Islet precursor cell (in vitro differentiated cells): Measurements from ENCODE around the gene TOGARAM2.

Experiments
- DNase-seq: peaks from one replicate; pipeline ENCODE4 v3.0.0-alpha.2; 2018

The TOGARAM2 gene

GRCh38 chr2:29000481-29000880 lies 19.4 kb downstream of the TOGARAM2 start:
- no peak for DNase-seq

- DNase-seq, result no peak
Observed at GRCh38 chr2:29000956-29001355, 19.9 kb downstream of the TOGARAM2 start.

DNA sequence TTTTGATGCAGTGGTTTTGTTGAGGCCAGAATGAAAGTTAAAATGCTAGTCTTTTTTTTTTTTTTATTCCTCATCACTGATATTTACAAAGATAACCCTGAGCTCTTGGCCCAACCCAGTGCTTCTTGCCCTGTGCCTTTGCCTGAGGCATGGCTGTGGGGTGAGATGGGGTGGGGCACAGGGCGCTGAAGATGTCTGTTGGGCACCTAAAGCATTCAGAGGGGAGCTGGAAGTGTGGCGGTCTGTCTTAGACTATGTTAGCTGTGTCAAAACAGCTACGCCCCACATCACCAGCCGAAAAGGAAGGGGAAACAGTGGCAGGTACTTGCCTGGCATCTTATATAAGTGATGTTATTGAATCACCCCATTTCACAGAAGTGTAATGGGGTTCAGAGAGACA lies 20.7 kb downstream of the TOGARAM2 start:
- DNase-seq, result no peak

- no peak for DNase-seq
Observed at GRCh38 chr2:29004755-29005154, 23.7 kb downstream of the TOGARAM2 start.

GRCh38 chr2:29005331-29005730 lies 24.2 kb downstream of the TOGARAM2 start:
- no peak for DNase-seq

- DNase-seq, result no peak
Observed at GRCh38 chr2:29006092-29006979, 25.2 kb downstream of the TOGARAM2 start.

GRCh38 chr2:29006980-29007301 lies 25.8 kb downstream of the TOGARAM2 start:
- DNase-seq, result no peak

DNA sequence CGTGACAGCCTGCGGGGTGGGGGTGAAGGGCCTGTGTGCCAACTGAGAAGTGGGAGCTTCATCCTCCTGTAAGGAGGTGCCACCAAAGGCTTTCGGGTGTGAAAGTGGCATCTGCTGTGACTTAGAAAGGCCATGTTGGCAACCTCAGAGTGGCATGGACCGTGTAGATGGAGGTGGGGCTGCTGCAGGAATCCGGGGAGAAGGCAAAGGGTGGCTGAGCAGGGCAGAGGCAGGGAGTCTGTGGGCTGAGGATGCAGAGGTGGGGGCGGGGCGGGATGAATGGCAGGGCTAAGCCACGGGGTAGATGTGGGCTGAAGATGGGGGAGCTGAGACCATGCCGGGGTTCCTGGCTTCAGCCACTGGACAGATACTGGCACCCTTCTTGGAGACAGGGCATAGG lies 28.2 kb downstream of the TOGARAM2 start:
- DNase-seq, result no peak

- no peak for DNase-seq
Observed at GRCh38 chr2:29009711-29010677, 28.9 kb downstream of the TOGARAM2 start.

GRCh38 chr2:29010946-29011345 lies 29.8 kb downstream of the TOGARAM2 start:
- peak; percentile 73 for DNase-seq

DNA sequence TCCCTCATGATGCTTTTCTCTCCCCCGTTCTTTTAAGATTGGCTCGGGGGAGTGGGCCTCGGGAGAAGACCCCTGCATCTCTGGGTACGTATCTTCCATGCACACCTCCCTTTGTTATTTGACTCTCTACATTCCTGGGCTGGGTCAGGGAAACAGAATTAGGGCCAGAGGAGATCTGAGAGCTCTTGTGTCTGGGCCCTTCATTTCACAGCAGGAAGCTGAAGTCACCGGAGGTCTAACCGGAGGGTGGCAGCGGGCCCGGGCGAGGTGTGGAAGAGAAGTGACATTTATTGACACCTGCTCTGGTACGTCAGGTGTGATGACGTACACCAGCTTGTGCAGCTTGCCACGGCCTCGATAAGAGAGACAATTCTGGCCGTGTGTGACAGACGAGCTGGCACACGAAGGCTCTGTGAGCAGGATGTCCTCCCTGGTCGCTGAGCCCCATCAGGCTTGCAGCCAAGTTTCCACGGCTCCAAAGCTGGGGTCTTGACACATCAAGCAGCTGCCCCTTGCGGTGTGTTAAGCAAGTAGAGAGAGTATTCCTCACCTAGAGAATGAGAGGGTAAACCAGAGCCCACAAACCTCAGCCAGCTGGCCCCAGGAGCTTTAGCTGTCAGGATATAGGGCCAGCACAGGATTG lies 30.4 kb downstream of the TOGARAM2 start:
- no peak for DNase-seq

- no peak for DNase-seq
Observed at GRCh38 chr2:29012211-29012681, 31.1 kb downstream of the TOGARAM2 start.

DNA sequence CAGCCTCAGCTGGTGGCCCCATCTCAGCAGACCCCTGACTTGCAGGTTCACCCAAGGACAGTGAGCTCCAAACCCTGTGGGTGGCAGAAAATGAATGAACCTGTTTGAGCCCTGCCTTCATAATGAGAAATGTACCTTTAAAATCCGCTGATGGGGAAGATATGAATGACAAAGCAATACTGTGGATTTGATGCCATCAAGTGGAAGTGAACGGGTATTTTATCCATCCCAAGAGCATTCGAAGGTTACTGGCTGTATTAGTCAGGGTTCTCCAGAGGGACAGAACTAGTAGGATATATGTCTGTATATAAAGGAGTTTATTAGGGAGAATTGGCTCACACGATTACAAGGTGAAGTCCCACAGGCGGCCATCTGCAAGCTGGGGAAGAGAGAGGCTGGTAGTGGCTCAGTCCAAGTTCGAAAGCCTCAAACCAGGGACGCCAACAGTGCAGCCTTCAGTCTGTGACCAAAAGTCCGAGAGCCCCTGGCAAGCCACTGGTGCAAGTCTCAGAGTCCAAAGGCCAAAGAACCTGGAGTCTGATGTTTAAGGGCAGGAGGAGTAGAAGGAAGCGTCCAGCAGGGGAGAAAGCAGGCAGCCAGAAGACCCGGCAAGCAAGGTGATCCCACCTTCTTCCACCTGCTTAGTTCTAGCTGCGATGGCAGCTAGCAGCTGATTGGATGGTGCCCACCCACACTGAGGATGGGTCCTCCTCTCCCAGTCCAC lies 32.1 kb downstream of the TOGARAM2 start:
- no peak for DNase-seq

- no peak for DNase-seq
Observed at GRCh38 chr2:29014331-29014730, 33.2 kb downstream of the TOGARAM2 start.

DNA sequence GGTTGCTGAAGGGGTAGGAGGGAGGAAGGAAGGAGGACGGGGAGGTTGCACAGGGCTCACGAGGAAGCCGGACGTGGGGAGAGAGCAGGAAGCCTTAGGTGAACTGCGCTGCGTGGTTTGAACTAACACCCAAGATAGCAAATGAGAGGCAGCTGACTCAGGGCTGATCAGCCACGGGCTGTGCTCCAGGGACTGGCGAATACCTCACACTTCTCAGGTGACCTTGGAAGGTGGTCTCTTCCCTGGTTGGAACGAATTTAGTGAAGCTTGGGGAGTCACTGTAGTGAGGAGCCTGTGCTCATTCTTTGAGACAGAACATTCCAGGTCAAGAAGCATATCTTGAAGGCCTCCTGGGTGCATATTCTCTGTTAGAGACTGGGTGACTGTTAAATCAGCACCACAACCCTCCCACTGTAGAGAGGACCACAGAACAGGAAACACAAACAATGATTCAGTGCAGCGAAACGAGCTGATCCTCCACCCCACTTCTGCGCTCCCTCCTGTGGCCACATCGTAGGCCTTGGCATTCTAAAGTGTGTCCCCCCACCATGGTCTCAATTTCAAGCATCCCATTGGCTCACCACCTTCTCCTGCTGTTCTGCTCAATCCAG lies 33.8 kb downstream of the TOGARAM2 start:
- no peak for DNase-seq

- DNase-seq, result no peak
Observed at GRCh38 chr2:29015701-29016470, 34.8 kb downstream of the TOGARAM2 start.

DNA sequence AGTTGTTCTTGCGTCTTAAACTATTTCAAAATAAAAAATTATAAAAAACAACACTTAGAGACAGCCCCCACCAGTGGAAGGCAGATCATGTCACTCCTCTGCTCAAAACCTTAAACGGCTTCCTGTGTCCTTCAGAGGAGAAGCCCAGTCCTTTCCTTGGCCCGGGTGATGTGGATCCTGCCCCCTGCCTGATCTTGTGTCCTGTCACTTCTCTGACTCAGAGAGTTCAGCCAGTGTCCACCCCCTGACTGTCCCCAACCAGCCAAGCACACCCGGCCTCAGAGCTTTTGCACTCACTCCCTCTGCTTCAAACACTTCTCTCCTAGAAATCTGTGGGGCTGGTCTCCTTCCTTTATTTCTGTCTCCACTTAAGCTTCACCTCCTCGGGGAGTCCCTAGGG lies 35.4 kb downstream of the TOGARAM2 start:
- DNase-seq, result no peak

DNA sequence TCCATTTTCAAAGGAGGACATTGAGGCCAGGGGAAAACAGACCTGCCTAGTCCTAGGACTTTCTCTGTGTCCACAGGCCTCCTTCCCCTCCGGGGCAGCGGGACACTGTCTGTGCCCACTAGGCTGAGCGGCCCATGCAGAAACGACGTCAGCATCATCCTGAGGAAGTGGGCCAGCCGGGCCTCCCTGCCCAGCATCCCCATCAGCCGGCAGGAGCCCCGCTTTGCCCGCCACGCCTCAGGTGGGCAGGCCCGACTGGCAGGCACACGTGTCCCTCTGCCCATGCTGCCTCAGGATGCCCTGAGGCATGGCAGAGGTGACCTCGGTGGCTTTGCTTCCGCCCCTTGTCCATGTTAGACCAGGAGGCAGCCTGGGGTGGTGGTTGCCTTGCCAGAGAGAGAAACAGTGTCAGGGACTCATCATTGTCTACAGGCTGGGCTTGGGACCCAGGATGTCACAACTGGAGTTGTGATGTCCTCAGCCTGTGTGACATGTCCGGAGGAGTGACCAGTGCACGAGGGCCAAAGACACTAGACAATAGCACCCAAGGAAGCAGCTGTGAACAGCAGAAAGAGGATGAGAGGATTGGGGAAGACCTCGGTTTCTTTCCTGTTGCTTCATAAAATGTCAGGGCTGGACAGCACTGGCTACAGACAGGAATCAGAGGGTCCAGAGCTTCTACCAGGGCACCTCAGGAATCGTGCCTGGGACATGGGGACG lies 36.8 kb downstream of the TOGARAM2 start:
- no peak for DNase-seq

- no peak for DNase-seq
Observed at GRCh38 chr2:29021886-29022285, 40.8 kb downstream of the TOGARAM2 start.

- peak; percentile 68 for DNase-seq
Observed at GRCh38 chr2:29022679-29023078, 41.6 kb downstream of the TOGARAM2 start.

- DNase-seq, result no peak
Observed at GRCh38 chr2:29023188-29023587, 42.1 kb downstream of the TOGARAM2 start.
